NB4 (cell line): ENCODE results near the gene IL3RA.

Experiments used
- CTCF ChIP-seq: IDR thresholded peaks from one replicate; pipeline ENCODE4 v1.5.1; 2012; ENCODE audit warnings: low read depth, low read length
- MYC ChIP-seq: IDR thresholded peaks from 2 replicates; pipeline ENCODE4 v1.6.1; 2011; ENCODE audit warnings: low read depth, low read length
- POLR2A ChIP-seq: IDR thresholded peaks from 2 replicates; pipeline ENCODE4 v1.6.1; 2011; ENCODE audit warnings: mild to moderate bottlenecking; ENCODE audit not compliant: insufficient read length; ENCODE audit errors: extremely low read depth

- TF ChIP-seq CTCF, result no peak
- TF ChIP-seq POLR2A, result no peak
- no peak for TF ChIP-seq MYC
Measured at GRCh38 chrX:1361910-1362309, 25.3 kb downstream of the IL3RA start.
